Measurements from ENCODE around the gene TMEM253.

TMEM253 gene

GRCh38 chr14:21081521-21082142, 19.2 kb upstream of the TMEM253 start:
- POLR2A ChIA-PET = no interaction called here
- CTCF ChIA-PET = interaction anchor here (0.9 to 8.1 kb wide), 3 partner anchors 12 to 67 kb away, joined by 3 to 64 read pairs (median 28); no protein-coding TSS in a partner anchor
- no peak for DNase-seq (ENCODE audit: extremely low spot score)
- TF ChIP-seq CTCF (IDR thresholded peaks at IDR 0.05; ENCODE audit: control extremely low read depth, extremely low read depth, low read depth, missing control alignments) = no peak

- no peak for DNase-seq (ENCODE audit: extremely low spot score)
- CTCF ChIA-PET = interaction anchor here (0.7 to 8.1 kb wide), 6 partner anchors 9 to 69 kb away, joined by 3 to 64 read pairs (median 10); no protein-coding TSS in a partner anchor
- TF ChIP-seq CTCF (IDR thresholded peaks at IDR 0.05; ENCODE audit: control extremely low read depth, extremely low read depth, low read depth, missing control alignments) = no peak
- POLR2A ChIA-PET = no interaction called here
Measured at GRCh38 chr14:21083565-21084325, 17.1 kb upstream of the TMEM253 start.

GRCh38 chr14:21084396-21084795, 16.5 kb upstream of the TMEM253 start:
- CTCF ChIA-PET = interaction anchor here (0.7 to 8.1 kb wide), 5 partner anchors 9 to 69 kb away, joined by 3 to 64 read pairs (median 17); no protein-coding TSS in a partner anchor

GRCh38 chr14:21084998-21085853, 15.6 kb upstream of the TMEM253 start:
- CTCF ChIA-PET = interaction anchor here (0.8 to 5.7 kb wide), 6 partner anchors 17 to 70 kb away, joined by 3 to 62 read pairs (median 16); partner anchors contain the start of gene TMEM253
- DNase-seq (ENCODE audit: extremely low spot score) = no peak
- no peak for TF ChIP-seq CTCF (IDR thresholded peaks at IDR 0.05; ENCODE audit: control extremely low read depth, extremely low read depth, low read depth, missing control alignments)
- POLR2A ChIA-PET = no interaction called here

More at GRCh38 chr14:21084396-21084795, 16.5 kb upstream of the TMEM253 start:
- no peak for DNase-seq (ENCODE audit: extremely low spot score)
- POLR2A ChIA-PET = no interaction called here
- TF ChIP-seq CTCF (IDR thresholded peaks at IDR 0.05; ENCODE audit: control extremely low read depth, extremely low read depth, low read depth, missing control alignments) = no peak

GRCh38 chr14:21086908-21087293, 14.0 kb upstream of the TMEM253 start:
- no peak for DNase-seq (ENCODE audit: extremely low spot score)
- ChIA-PET CTCF (interaction anchor here (1.1 to 5.7 kb wide), 8 partner anchors 10 to 89 kb away, joined by 3 to 62 read pairs (median 6); partner anchors contain the start of genes ARHGEF40 and TMEM253), POLR2A (no interaction called here)
- TF ChIP-seq CTCF (IDR thresholded peaks at IDR 0.05; ENCODE audit: control extremely low read depth, extremely low read depth, low read depth, missing control alignments) = no peak

Measured in GM10248 (cell line).